Esophagus muscularis mucosa (tissue), 4 donors: ENCODE results near the gene RNF225.

Experiments used
- EP300 ChIP-seq: sonication (generic); formaldehyde crosslinking; IDR thresholded peaks from one replicate; pipeline ENCODE4 v1.6.1; 2017; ENCODE audit warnings: antibody characterized with exemption
- POLR2A ChIP-seq: fragments of 450-650 bp; IDR thresholded peaks from one replicate; pipeline ENCODE4 v1.6.1; 2017; ENCODE audit warnings: antibody characterized with exemption, moderate library complexity, mild to moderate bottlenecking, low read depth
- POLR2AphosphoS5 ChIP-seq, 2 donors: sonication (generic); formaldehyde crosslinking; IDR thresholded peaks; one replicate each; pipeline ENCODE4 v1.6.1; 2017; ENCODE audit warnings: antibody characterized with exemption in 2 of 2
- TF ChIP-seq, protein P1 (sequence below), 3 experiments: fragments of 200-600 bp in 2 of 3; fragments of 450-650 bp in 1 of 3; sonication (generic) in 2 of 3; IDR thresholded peaks; one replicate each; pipeline ENCODE4 v1.5.1; 2017 to 2019; ENCODE audit warnings: antibody characterized with exemption in 3 of 3, mild to moderate bottlenecking in 2 of 3, moderate library complexity in 1 of 3

DNA sequence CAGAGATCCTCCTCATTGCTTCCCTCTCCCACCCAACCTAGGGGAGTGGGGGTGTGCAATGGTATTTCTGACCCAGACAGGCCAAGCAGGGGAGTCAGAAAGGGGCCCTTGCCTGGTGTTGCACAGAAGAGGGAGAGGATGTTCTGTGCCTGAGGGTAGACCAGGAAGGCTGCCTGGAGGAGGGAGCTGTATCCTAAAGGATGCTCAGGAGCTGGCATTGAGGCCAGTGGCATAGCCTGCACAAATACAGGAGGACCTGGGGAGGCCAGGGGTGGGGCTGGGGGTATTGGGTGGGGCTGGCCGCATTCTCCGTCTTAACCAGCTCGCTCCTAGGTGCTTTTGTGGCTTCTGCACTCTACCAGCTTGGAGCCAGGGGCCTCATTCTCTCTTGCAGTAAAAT lies 4.4 kb downstream of the RNF225 start:
- TF ChIP-seq EP300 (no peak), POLR2AphosphoS5 (IDR thresholded peaks at IDR 0.05) (no peak), POLR2A (no peak)
- TF ChIP-seq, protein P1, sequence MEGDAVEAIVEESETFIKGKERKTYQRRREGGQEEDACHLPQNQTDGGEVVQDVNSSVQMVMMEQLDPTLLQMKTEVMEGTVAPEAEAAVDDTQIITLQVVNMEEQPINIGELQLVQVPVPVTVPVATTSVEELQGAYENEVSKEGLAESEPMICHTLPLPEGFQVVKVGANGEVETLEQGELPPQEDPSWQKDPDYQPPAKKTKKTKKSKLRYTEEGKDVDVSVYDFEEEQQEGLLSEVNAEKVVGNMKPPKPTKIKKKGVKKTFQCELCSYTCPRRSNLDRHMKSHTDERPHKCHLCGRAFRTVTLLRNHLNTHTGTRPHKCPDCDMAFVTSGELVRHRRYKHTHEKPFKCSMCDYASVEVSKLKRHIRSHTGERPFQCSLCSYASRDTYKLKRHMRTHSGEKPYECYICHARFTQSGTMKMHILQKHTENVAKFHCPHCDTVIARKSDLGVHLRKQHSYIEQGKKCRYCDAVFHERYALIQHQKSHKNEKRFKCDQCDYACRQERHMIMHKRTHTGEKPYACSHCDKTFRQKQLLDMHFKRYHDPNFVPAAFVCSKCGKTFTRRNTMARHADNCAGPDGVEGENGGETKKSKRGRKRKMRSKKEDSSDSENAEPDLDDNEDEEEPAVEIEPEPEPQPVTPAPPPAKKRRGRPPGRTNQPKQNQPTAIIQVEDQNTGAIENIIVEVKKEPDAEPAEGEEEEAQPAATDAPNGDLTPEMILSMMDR (IDR thresholded peaks at IDR 0.05), result no peak
